PFSK-1 (cell line): Measurements from ENCODE around the gene PRR14L.

Source experiments
- FOXP2 ChIP-seq: optimal IDR thresholded peaks from 2 replicates; pipeline ENCODE3; 2011; ENCODE audit warnings: borderline replicate concordance, control low read depth, inconsistent platforms; ENCODE audit not compliant: insufficient read depth; ENCODE audit errors: extremely low read length, extremely low read depth
- POLR2AphosphoS5 ChIP-seq: IDR thresholded peaks from 2 replicates; pipeline ENCODE4 v1.6.1; 2012; ENCODE audit warnings: low read depth, mild to moderate bottlenecking, control low read depth, low read length, moderate library complexity
- SIN3A ChIP-seq: IDR thresholded peaks from 2 replicates; pipeline ENCODE4 v1.6.1; 2012; ENCODE audit warnings: mild to moderate bottlenecking, low read length, moderate library complexity, borderline replicate concordance; ENCODE audit not compliant: insufficient read depth
- TAF1 ChIP-seq: IDR thresholded peaks from 2 replicates; pipeline ENCODE4 v1.6.1; 2012; ENCODE audit warnings: low read length, control low read depth, borderline replicate concordance; ENCODE audit not compliant: insufficient read depth
- TF ChIP-seq, protein P1 (sequence below), 2 experiments: IDR thresholded peaks; 2 replicates each; pipeline versions ENCODE4 v1.6.1 to v1.8.0; 2011 to 2012; ENCODE audit warnings: low read depth in 2 of 2, low read length in 2 of 2, control low read depth in 1 of 2, inconsistent platforms in 1 of 2, mild to moderate bottlenecking in 1 of 2, moderate library complexity in 1 of 2; ENCODE audit not compliant: insufficient read depth in 1 of 2

DNA sequence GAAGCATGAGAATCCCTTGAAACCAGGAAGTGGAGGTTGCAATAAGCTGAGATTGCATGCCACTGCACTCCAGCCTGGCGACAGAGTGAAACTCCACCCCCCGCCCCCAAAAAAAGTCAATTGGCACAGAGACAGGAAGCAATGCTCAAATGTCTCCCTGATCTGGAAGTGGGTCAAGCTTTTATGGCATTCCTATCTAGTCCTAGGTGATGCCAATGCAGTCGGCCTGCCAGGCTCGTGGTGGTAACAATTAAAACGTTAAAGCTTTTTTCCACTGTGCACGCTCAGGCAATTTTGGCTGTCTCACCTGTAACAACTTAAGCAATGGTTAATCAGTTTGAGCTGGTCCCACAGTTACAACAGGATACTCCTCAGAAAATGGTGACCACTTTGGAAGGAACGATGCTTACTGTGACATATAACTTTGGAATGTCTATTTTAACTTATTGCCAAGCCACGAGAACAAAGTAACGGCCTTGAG lies 69.0 kb downstream of the PRR14L start:
- no peak for TF ChIP-seq SIN3A
- TF ChIP-seq, protein P1, sequence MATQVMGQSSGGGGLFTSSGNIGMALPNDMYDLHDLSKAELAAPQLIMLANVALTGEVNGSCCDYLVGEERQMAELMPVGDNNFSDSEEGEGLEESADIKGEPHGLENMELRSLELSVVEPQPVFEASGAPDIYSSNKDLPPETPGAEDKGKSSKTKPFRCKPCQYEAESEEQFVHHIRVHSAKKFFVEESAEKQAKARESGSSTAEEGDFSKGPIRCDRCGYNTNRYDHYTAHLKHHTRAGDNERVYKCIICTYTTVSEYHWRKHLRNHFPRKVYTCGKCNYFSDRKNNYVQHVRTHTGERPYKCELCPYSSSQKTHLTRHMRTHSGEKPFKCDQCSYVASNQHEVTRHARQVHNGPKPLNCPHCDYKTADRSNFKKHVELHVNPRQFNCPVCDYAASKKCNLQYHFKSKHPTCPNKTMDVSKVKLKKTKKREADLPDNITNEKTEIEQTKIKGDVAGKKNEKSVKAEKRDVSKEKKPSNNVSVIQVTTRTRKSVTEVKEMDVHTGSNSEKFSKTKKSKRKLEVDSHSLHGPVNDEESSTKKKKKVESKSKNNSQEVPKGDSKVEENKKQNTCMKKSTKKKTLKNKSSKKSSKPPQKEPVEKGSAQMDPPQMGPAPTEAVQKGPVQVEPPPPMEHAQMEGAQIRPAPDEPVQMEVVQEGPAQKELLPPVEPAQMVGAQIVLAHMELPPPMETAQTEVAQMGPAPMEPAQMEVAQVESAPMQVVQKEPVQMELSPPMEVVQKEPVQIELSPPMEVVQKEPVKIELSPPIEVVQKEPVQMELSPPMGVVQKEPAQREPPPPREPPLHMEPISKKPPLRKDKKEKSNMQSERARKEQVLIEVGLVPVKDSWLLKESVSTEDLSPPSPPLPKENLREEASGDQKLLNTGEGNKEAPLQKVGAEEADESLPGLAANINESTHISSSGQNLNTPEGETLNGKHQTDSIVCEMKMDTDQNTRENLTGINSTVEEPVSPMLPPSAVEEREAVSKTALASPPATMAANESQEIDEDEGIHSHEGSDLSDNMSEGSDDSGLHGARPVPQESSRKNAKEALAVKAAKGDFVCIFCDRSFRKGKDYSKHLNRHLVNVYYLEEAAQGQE (IDR thresholded peaks at IDR 0.05; ENCODE audit: insufficient read depth in 1 of 2, low read depth in 2 of 2, low read length in 2 of 2) = no peak
- no peak for TF ChIP-seq POLR2AphosphoS5
- no peak for TF ChIP-seq TAF1
- no peak for TF ChIP-seq FOXP2
